A673 (cell line): Measurements from ENCODE around the gene ZNG1E.
"Not testable (repeated sequence)": the region's sequence is repeated elsewhere in the genome, so short reads cannot be mapped to it uniquely, and the experiment has no call there.

Experiments used
- CTCF ChIP-seq: fragments of 300-800, 200-600 bp; sonication (generic); conservative IDR thresholded peaks from 2 replicates; pipeline ENCODE4 v1.5.1; 2017; ENCODE audit warnings: low read depth, mild to moderate bottlenecking, antibody characterized with exemption, low read length, moderate library complexity, mixed read lengths
- EZH2 ChIP-seq: fragments of 200-600 bp; sonication (generic); IDR thresholded peaks from 2 replicates; pipeline ENCODE4 v1.6.1; 2017; ENCODE audit warnings: borderline replicate concordance, low read depth, mild to moderate bottlenecking, mixed read lengths, antibody characterized with exemption, low read length; ENCODE audit not compliant: poor library complexity, severe bottlenecking

GRCh38 chr9:65737096-65737564, 61.4 kb downstream of the ZNG1E start, which contains the start of gene FOXD4L4:
- TF ChIP-seq CTCF, EZH2: not testable (repeated sequence)
